Panc1 (cell line): ENCODE measurements around the gene MBNL2.

Experiments
- CTCF ChIP-seq: fragments of 450-650 bp; IDR thresholded peaks from 2 replicates; pipeline ENCODE4 v1.5.1; 2017; ENCODE audit warnings: mild to moderate bottlenecking
- POLR2AphosphoS5 ChIP-seq: IDR thresholded peaks from 2 replicates; pipeline ENCODE4 v1.6.1; 2012; ENCODE audit warnings: mild to moderate bottlenecking, low read depth, low read length, moderate library complexity
- REST ChIP-seq, 2 experiments: IDR thresholded peaks; 2 replicates each; pipeline ENCODE4 v1.6.1; 2011 to 2012; ENCODE audit warnings: low read depth in 2 of 2, control low read depth in 1 of 2, low read length in 1 of 2, mild to moderate bottlenecking in 1 of 2, moderate library complexity in 1 of 2; ENCODE audit not compliant: insufficient read depth in 1 of 2
- SIN3A ChIP-seq: IDR thresholded peaks from 2 replicates; pipeline ENCODE4 v1.6.1; 2012; ENCODE audit warnings: low read depth, mild to moderate bottlenecking, low read length, moderate library complexity, borderline replicate concordance; ENCODE audit not compliant: insufficient read depth
- TCF7L2 ChIP-seq: IDR thresholded peaks from 2 replicates; pipeline ENCODE4 v1.6.1; 2011; ENCODE audit warnings: mild to moderate bottlenecking, low read depth, low read length, inconsistent platforms

- TF ChIP-seq CTCF (no peak), POLR2AphosphoS5 (no peak), REST (IDR thresholded peaks at IDR 0.05; ENCODE audit: insufficient read depth in 1 of 2, low read depth in 2 of 2, low read length in 1 of 2) (no peak), SIN3A (no peak), TCF7L2 (no peak)
These were observed 165.3 kb downstream of the MBNL2 start for GRCh38 chr13:97387485-97387839.
